GM19193 (cell line): Measurements from ENCODE around the gene ITGA8.

ENCODE experiments used
- POLR2A ChIP-seq: IDR thresholded peaks from 4 replicates; pipeline ENCODE4 v1.6.1; 2011; ENCODE audit not compliant: insufficient read depth, insufficient read length; ENCODE audit errors: extremely low read depth

ITGA8 gene

GRCh38 chr10:15526754-15527153 lies 193.0 kb downstream of the ITGA8 start:
- TF ChIP-seq POLR2A, result no peak

GRCh38 chr10:15521328-15521903 lies 198.3 kb downstream of the ITGA8 start:
- no peak for TF ChIP-seq POLR2A

GRCh38 chr10:15518250-15518649 lies 201.5 kb downstream of the ITGA8 start:
- no peak for TF ChIP-seq POLR2A

GRCh38 chr10:15516256-15517085 lies 203.3 kb downstream of the ITGA8 start:
- TF ChIP-seq POLR2A, result no peak

GRCh38 chr10:15515202-15515601 lies 204.5 kb downstream of the ITGA8 start:
- no peak for TF ChIP-seq POLR2A

GRCh38 chr10:15510963-15511362 lies 208.8 kb downstream of the ITGA8 start:
- TF ChIP-seq POLR2A, result no peak

GRCh38 chr10:15505329-15505728 lies 214.4 kb downstream of the ITGA8 start:
- no peak for TF ChIP-seq POLR2A

- no peak for TF ChIP-seq POLR2A
Observed at GRCh38 chr10:15504101-15504840, 215.5 kb downstream of the ITGA8 start.

- TF ChIP-seq POLR2A, result no peak
Observed at GRCh38 chr10:15494850-15495506, 224.7 kb downstream of the ITGA8 start.

GRCh38 chr10:15491856-15492642 lies 227.7 kb downstream of the ITGA8 start:
- no peak for TF ChIP-seq POLR2A

GRCh38 chr10:15489431-15489830 lies 230.3 kb downstream of the ITGA8 start:
- TF ChIP-seq POLR2A, result no peak

GRCh38 chr10:15487376-15487775 lies 232.3 kb downstream of the ITGA8 start:
- TF ChIP-seq POLR2A, result no peak

GRCh38 chr10:15486404-15486803 lies 233.3 kb downstream of the ITGA8 start:
- TF ChIP-seq POLR2A, result no peak

- no peak for TF ChIP-seq POLR2A
Observed at GRCh38 chr10:15485684-15486316, 233.9 kb downstream of the ITGA8 start.
